ENCODE results near the gene NAT16. TPM values are rescaled to one million over a fixed set of nuclear protein-coding genes. Genes with fewer than 3 reads are reported as not detected.
A peak's percentile ranks its signal among the peaks of the same experiment; 100 is the strongest.

NAT16 gene
- total RNA-seq (not detected), polyA plus RNA-seq (under 1 TPM in 1 of 2 donors, not detected in 1; 0.01 TPM)
- long read RNA-seq, donor 1 = 0 reads
- long read RNA-seq, donor 2 = 0 reads
- long read RNA-seq, donor 3 = 0 reads
- long read RNA-seq, donor 4 = 0 reads
- long read RNA-seq, donor 5 = 0 reads

DNA sequence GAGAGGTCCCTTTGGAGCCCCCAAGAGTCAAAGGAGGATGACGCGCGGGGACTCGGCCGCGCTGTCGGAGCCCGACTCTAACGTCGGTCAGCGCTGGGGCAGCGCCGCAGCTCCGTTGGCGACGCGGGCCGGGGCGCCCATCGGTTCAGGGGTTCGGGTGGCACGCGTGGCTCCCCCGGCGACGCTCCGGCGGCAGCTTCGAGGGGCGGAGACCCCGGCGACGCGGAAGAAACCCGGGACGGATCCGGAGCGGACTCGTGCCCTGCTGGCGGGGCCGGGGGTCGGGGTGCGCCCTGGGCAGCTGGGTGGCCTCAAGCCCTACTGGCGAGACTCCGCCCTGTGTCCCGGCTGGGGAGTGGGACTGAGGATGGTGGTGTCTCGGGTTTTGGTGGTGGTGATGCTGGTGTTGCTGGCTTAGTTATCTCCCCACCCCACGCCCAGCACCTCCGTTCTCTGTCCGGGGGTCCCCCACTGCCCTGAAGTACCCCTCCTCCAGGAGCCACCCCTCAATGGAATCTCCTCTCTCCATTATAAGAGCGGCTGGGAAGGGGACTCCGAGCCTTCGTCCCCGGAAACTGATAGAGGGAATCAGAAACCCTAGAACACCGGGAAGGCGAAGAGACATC is at the start of gene NAT16:
TSS of gene NAT16 (minus strand) at position 164 of the 626 bp plus-strand sequence. CDS start 5,486 bp downstream, outside the sequence.
- ATAC-seq (ENCODE audit: insufficient read depth, low FRiP score) (no peak), DNase-seq (no peak)
- Histone ChIP-seq H3K4me1 (ENCODE audit: control insufficient read depth in 5 of 5, insufficient read depth in 5 of 5, low read length in 5 of 5) (peaks cover 0 to 5% (median 0%) of the 10 kb centered on the region in 5 donors), H3K9me3 (ENCODE audit: control insufficient read depth in 4 of 4, insufficient read depth in 3 of 4, low read length in 3 of 4) (no peaks in the 10 kb centered on the region), H3K4me3 (no peak within 1 kb of the TSS), H3K36me3 (ENCODE audit: control insufficient read depth in 4 of 4, insufficient read depth in 4 of 4, low read length in 4 of 4) (no peaks in the 10 kb centered on the region), H3K27me3 (ENCODE audit: control insufficient read depth in 3 of 3, insufficient read depth in 3 of 3, low read length in 2 of 3) (peaks cover 9 to 57% (median 52%) of the 10 kb centered on the region in 3 donors), H3K27ac (ENCODE audit: low read depth in 1 of 2, low read length in 1 of 2) (no peak within 1 kb of the TSS), H3K9ac (ENCODE audit: insufficient read depth in 1 of 2, low read length in 2 of 2) (no peak within 1 kb of the TSS)
- WGBS, 2 donors = 3 to 5% methylated on average over 56 of the region's 56 CpGs
- TF ChIP-seq, protein P1, sequence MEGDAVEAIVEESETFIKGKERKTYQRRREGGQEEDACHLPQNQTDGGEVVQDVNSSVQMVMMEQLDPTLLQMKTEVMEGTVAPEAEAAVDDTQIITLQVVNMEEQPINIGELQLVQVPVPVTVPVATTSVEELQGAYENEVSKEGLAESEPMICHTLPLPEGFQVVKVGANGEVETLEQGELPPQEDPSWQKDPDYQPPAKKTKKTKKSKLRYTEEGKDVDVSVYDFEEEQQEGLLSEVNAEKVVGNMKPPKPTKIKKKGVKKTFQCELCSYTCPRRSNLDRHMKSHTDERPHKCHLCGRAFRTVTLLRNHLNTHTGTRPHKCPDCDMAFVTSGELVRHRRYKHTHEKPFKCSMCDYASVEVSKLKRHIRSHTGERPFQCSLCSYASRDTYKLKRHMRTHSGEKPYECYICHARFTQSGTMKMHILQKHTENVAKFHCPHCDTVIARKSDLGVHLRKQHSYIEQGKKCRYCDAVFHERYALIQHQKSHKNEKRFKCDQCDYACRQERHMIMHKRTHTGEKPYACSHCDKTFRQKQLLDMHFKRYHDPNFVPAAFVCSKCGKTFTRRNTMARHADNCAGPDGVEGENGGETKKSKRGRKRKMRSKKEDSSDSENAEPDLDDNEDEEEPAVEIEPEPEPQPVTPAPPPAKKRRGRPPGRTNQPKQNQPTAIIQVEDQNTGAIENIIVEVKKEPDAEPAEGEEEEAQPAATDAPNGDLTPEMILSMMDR (IDR thresholded peaks at IDR 0.05; ENCODE audit: control extremely low read depth, extremely low read depth) = no peak

DNA sequence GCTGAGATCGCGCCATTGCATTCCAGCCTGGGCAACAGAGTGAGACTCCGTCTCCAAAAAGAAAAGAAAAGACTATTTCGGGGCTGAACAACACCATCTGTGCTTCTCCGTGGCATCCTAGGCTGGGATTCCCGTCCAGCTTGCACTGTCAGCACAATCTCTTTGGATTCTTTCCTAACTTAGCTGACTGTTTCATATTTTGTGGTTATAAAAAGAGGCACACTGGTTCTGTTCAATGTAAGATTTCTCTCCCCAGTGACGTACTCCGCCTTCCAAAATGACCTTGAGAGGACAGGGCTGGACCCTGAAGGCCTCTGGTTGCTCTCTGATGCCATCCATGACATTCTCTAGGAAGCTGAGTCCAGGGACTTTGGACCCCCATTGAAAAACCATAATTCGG is 46.6 kb upstream of the NAT16 start:
- WGBS, 2 donors = 88 to 93% methylated on average over 9 of the region's 9 CpGs
- Histone ChIP-seq H3K4me3 (no peak overlapping the region), H3K4me1 (ENCODE audit: control insufficient read depth in 5 of 5, insufficient read depth in 5 of 5, low read length in 5 of 5) (peaks cover 0 to 5% (median 2%) of the 10 kb centered on the region in 5 donors), H3K9me3 (ENCODE audit: control insufficient read depth in 4 of 4, insufficient read depth in 3 of 4, low read length in 3 of 4) (no peaks in the 10 kb centered on the region), H3K27me3 (ENCODE audit: control insufficient read depth in 3 of 3, insufficient read depth in 3 of 3, low read length in 2 of 3) (no peaks in the 10 kb centered on the region), H3K36me3 (ENCODE audit: control insufficient read depth in 4 of 4, insufficient read depth in 4 of 4, low read length in 4 of 4) (peaks cover 4 to 47% (median 15%) of the 10 kb centered on the region in 4 donors), H3K27ac (ENCODE audit: low read depth in 1 of 2, low read length in 1 of 2) (peak overlapping the region in 1 of 2 donors; percentile 24), H3K9ac (ENCODE audit: insufficient read depth in 1 of 2, low read length in 2 of 2) (peak overlapping the region in 1 of 2 donors; percentile 23)
- TF ChIP-seq, protein P1 (IDR thresholded peaks at IDR 0.05; ENCODE audit: control extremely low read depth, extremely low read depth) = no peak
- ATAC-seq (ENCODE audit: insufficient read depth, low FRiP score) (peak; percentile 55), DNase-seq (no peak)

DNA sequence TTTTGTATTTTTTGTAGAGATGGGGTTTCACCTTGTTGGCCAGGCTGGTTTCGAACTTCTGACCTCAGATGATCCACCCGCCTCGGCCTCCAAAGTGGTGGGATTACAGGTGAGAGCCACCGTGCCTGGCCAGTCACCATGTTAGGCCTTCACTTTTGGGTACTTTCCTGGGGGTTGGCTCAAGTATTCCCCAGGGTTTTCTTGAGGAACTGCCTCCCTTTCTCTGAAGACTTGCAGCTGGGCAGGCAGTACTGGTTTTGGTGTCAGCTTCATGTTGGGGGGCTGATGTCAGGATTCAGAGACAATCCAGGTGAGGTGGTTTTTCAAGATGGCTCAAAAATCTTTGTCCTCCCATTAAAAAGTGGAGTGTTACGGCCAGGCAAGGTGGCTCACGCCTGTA is 45.6 kb upstream of the NAT16 start:
- H3K36me3 ChIP-seq (ENCODE audit: control insufficient read depth in 4 of 4, insufficient read depth in 4 of 4, low read length in 4 of 4) = peaks cover 4 to 47% (median 16%) of the 10 kb centered on the region in 4 donors
- no peak overlapping the region for H3K27ac ChIP-seq (ENCODE audit: low read depth in 1 of 2, low read length in 1 of 2)
- 96 to 97% methylated on average over 6 of the region's 6 CpGs for WGBS, 2 donors
- peaks cover 0 to 5% (median 2%) of the 10 kb centered on the region in 5 donors for H3K4me1 ChIP-seq (ENCODE audit: control insufficient read depth in 5 of 5, insufficient read depth in 5 of 5, low read length in 5 of 5)
- H3K9me3 ChIP-seq (ENCODE audit: control insufficient read depth in 4 of 4, insufficient read depth in 3 of 4, low read length in 3 of 4) = no peaks in the 10 kb centered on the region
- H3K4me3 ChIP-seq = no peak overlapping the region
- ATAC-seq (ENCODE audit: insufficient read depth, low FRiP score) = no peak
- TF ChIP-seq, protein P1 (IDR thresholded peaks at IDR 0.05; ENCODE audit: control extremely low read depth, extremely low read depth) = no peak
- no peak overlapping the region for H3K9ac ChIP-seq (ENCODE audit: insufficient read depth in 1 of 2, low read length in 2 of 2)
- H3K27me3 ChIP-seq (ENCODE audit: control insufficient read depth in 3 of 3, insufficient read depth in 3 of 3, low read length in 2 of 3) = no peaks in the 10 kb centered on the region
- no peak for DNase-seq
